ENCODE data around the gene CCBE1.

CCBE1 gene

GRCh38 chr18:59699750-59700534 is 2.7 kb upstream of the CCBE1 start:
- H3K27ac ChIP-seq (replicated peaks; ENCODE audit: low read length) = no peak overlapping the region
- no peak overlapping the region for H2BK120ac ChIP-seq (ENCODE audit: low read depth, low read length)
- H3K36me3 ChIP-seq (replicated peaks in 1 of 2; ENCODE audit: control insufficient read depth in 2 of 2, insufficient read depth in 2 of 2, low read length in 2 of 2) = no peaks in the 10 kb centered on the region
- H3K4me2 ChIP-seq (ENCODE audit: insufficient read depth, low read length, poor library complexity, severe bottlenecking) = no peak overlapping the region
- no peak overlapping the region for H3K4ac ChIP-seq (ENCODE audit: low read length)
- no peak overlapping the region for H3K14ac ChIP-seq (ENCODE audit: low read length)
- H2BK15ac ChIP-seq (ENCODE audit: low read length) = no peak overlapping the region
- no peak overlapping the region for H4K8ac ChIP-seq (ENCODE audit: low read depth, low read length)
- no peaks in the 10 kb centered on the region for H3K79me1 ChIP-seq (ENCODE audit: low read depth, low read length)
- no peak overlapping the region for H2AFZ ChIP-seq (ENCODE audit: low read length)
- no peak overlapping the region for H3K23ac ChIP-seq (ENCODE audit: low read depth, low read length, poor library complexity)
- no peak overlapping the region for H2AK5ac ChIP-seq (ENCODE audit: low read depth, low read length)
- H3K4me1 ChIP-seq (ENCODE audit: control insufficient read depth in 2 of 2, insufficient read depth in 1 of 2, low read depth in 1 of 2, low read length in 2 of 2) = peaks cover 0 to 12% of the 10 kb centered on the region in 2 donors
- no peaks in the 10 kb centered on the region for H3K9me3 ChIP-seq (replicated peaks in 1 of 2; ENCODE audit: control insufficient read depth in 2 of 2, insufficient read depth in 1 of 2, low read depth in 1 of 2, low read length in 2 of 2)
- H3K18ac ChIP-seq (ENCODE audit: low read length) = no peak overlapping the region
- H3K4me3 ChIP-seq (ENCODE audit: low read length in 2 of 2) = no peak overlapping the region
- no peak overlapping the region for H4K91ac ChIP-seq (ENCODE audit: low read depth, low read length, poor library complexity)
- no peak overlapping the region for H2BK12ac ChIP-seq (ENCODE audit: low read length)
- peaks cover 8 to 56% (median 31%) of the 10 kb centered on the region in 3 experiments for H3K27me3 ChIP-seq (ENCODE audit: control insufficient read depth in 3 of 3, insufficient read depth in 3 of 3, low read depth in 1 of 3, low read length in 3 of 3)
- H2BK5ac ChIP-seq (ENCODE audit: low read length) = no peak overlapping the region
- no CpG with 5 or more reads among the region's 8 CpGs for WGBS, 2 donors (ENCODE audit: extremely low coverage in 2 of 2, insufficient read length in 2 of 2, insufficient replicate concordance in 1 of 2)
- no peak for DNase-seq (ENCODE audit: low spot score)
- H3K9ac ChIP-seq (ENCODE audit: low read depth, low read length, poor library complexity) = no peak overlapping the region

- WGBS, 2 donors (ENCODE audit: extremely low coverage in 2 of 2, insufficient read length in 2 of 2, insufficient replicate concordance in 1 of 2) = no CpG with 5 or more reads among the region's 1 CpG
- no peak overlapping the region for H3K4me3 ChIP-seq (ENCODE audit: low read length in 2 of 2)
- no peaks in the 10 kb centered on the region for H3K79me1 ChIP-seq (ENCODE audit: low read depth, low read length)
Measured at GRCh38 chr18:59699061-59699460, 1.8 kb upstream of the CCBE1 start.

DNA sequence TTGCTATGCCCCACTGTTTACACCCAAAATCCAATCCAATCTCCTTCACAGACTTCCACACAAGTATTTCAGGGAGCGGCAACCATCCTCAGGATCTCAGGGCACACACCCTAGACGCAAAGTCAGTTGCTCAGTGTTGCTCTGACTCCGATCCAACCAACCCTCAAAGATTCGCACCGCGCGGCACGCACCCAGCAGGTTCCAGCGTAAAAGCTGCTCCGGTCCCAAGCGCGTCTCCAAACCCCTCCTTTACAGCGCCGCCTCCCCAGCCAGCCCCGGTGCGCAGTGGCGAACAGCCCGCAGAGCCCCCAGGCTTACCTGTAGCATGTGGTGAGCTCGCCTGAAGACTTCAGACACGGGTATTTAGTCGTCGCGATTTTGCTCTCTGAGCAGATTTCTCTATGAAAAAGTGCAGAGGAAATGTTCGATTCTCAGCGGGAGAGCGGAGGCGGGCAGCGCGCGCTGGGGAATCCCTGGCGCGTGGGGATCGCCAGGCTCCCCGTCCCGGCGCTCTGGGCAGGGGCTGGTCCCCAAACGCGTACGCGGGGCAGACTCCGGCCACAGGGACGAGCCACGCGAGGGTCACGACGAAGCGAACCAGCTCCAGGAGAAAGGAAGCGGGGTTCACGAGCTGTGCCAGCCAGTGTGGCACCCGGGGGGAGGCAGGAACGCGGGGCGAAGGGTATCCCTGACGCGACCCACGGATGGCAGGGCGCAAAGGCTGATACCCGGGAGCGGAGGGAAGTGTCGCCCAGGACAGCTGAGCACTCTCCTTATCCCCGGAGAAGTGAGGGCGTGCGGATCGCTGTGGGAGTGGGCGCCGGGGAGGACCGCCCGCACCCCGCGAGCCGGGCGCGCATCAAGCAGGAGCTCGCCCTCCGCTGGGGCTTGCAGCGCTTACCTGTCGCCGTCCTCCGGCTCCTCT is 650 bp downstream of the CCBE1 start:
- Histone ChIP-seq H3K9ac (ENCODE audit: low read depth, low read length, poor library complexity) (peak overlapping the region; percentile 86), H2BK12ac (ENCODE audit: low read length) (no peak overlapping the region), H3K36me3 (replicated peaks in 1 of 2; ENCODE audit: control insufficient read depth in 2 of 2, insufficient read depth in 2 of 2, low read length in 2 of 2) (no peaks in the 10 kb centered on the region), H3K4ac (ENCODE audit: low read length) (no peak overlapping the region), H2AFZ (ENCODE audit: low read length) (peak overlapping the region; percentile 86), H3K9me3 (replicated peaks in 1 of 2; ENCODE audit: control insufficient read depth in 2 of 2, insufficient read depth in 1 of 2, low read depth in 1 of 2, low read length in 2 of 2) (no peaks in the 10 kb centered on the region), H3K23ac (ENCODE audit: low read depth, low read length, poor library complexity) (no peak overlapping the region), H2AK5ac (ENCODE audit: low read depth, low read length) (no peak overlapping the region), H3K4me1 (ENCODE audit: control insufficient read depth in 2 of 2, insufficient read depth in 1 of 2, low read depth in 1 of 2, low read length in 2 of 2) (peaks cover 0 to 8% of the 10 kb centered on the region in 2 donors), H3K27ac (replicated peaks; ENCODE audit: low read length) (no peak overlapping the region), H4K8ac (ENCODE audit: low read depth, low read length) (no peak overlapping the region), H3K4me2 (ENCODE audit: insufficient read depth, low read length, poor library complexity, severe bottlenecking) (peak overlapping the region; percentile 100), H3K4me3 (ENCODE audit: low read length in 2 of 2) (peak overlapping the region in 1 of 2 donors; percentile 83), H4K91ac (ENCODE audit: low read depth, low read length, poor library complexity) (no peak overlapping the region), H3K27me3 (ENCODE audit: control insufficient read depth in 3 of 3, insufficient read depth in 3 of 3, low read depth in 1 of 3, low read length in 3 of 3) (peaks cover 8 to 64% (median 31%) of the 10 kb centered on the region in 3 experiments), H3K79me1 (ENCODE audit: low read depth, low read length) (no peaks in the 10 kb centered on the region), H2BK15ac (ENCODE audit: low read length) (no peak overlapping the region), H3K18ac (ENCODE audit: low read length) (peak overlapping the region; percentile 86), H3K14ac (ENCODE audit: low read length) (no peak overlapping the region), H2BK120ac (ENCODE audit: low read depth, low read length) (no peak overlapping the region), H2BK5ac (ENCODE audit: low read length) (no peak overlapping the region)
- no CpG with 5 or more reads among the region's 79 CpGs for WGBS, 2 donors (ENCODE audit: extremely low coverage in 2 of 2, insufficient read length in 2 of 2, insufficient replicate concordance in 1 of 2)
- no peak for DNase-seq (ENCODE audit: low spot score)

More at GRCh38 chr18:59699061-59699460, 1.8 kb upstream of the CCBE1 start:
- no peak overlapping the region for H4K91ac ChIP-seq (ENCODE audit: low read depth, low read length, poor library complexity)
- no peak overlapping the region for H3K18ac ChIP-seq (ENCODE audit: low read length)
- no peak overlapping the region for H3K4ac ChIP-seq (ENCODE audit: low read length)
- H3K27me3 ChIP-seq (ENCODE audit: control insufficient read depth in 3 of 3, insufficient read depth in 3 of 3, low read depth in 1 of 3, low read length in 3 of 3) = peaks cover 8 to 64% (median 31%) of the 10 kb centered on the region in 3 experiments
- H2BK120ac ChIP-seq (ENCODE audit: low read depth, low read length) = no peak overlapping the region
- no peaks in the 10 kb centered on the region for H3K36me3 ChIP-seq (replicated peaks in 1 of 2; ENCODE audit: control insufficient read depth in 2 of 2, insufficient read depth in 2 of 2, low read length in 2 of 2)
- H3K23ac ChIP-seq (ENCODE audit: low read depth, low read length, poor library complexity) = no peak overlapping the region
- DNase-seq (ENCODE audit: low spot score) = no peak
- H4K8ac ChIP-seq (ENCODE audit: low read depth, low read length) = no peak overlapping the region
- H3K27ac ChIP-seq (replicated peaks; ENCODE audit: low read length) = no peak overlapping the region
- H3K9ac ChIP-seq (ENCODE audit: low read depth, low read length, poor library complexity) = no peak overlapping the region
- no peaks in the 10 kb centered on the region for H3K9me3 ChIP-seq (replicated peaks in 1 of 2; ENCODE audit: control insufficient read depth in 2 of 2, insufficient read depth in 1 of 2, low read depth in 1 of 2, low read length in 2 of 2)
- H2AK5ac ChIP-seq (ENCODE audit: low read depth, low read length) = no peak overlapping the region
- H2BK12ac ChIP-seq (ENCODE audit: low read length) = no peak overlapping the region
- no peak overlapping the region for H2BK5ac ChIP-seq (ENCODE audit: low read length)
- H2BK15ac ChIP-seq (ENCODE audit: low read length) = no peak overlapping the region
- H2AFZ ChIP-seq (ENCODE audit: low read length) = no peak overlapping the region
- no peak overlapping the region for H3K14ac ChIP-seq (ENCODE audit: low read length)
- H3K4me2 ChIP-seq (ENCODE audit: insufficient read depth, low read length, poor library complexity, severe bottlenecking) = no peak overlapping the region
- peaks cover 0 to 12% of the 10 kb centered on the region in 2 donors for H3K4me1 ChIP-seq (ENCODE audit: control insufficient read depth in 2 of 2, insufficient read depth in 1 of 2, low read depth in 1 of 2, low read length in 2 of 2)

DNA sequence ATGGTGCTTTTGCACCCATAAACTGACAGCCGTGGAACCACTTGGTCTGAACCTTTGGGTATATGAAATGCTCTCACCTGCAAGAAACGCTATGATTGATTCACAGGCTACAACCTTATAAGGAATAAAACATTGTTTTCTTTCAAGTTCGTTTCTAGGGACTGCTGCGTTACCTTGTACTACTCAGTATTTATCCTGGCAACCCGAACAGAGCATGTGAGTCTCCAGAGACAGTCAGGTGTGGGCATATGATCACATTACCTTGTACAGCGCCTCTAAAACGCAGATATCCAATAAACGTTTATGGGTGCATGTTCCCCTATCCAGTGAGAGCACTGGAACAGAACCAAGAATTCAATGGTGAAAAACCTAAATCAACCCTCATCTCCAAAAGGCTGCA is 1.7 kb downstream of the CCBE1 start:
- H3K14ac ChIP-seq (ENCODE audit: low read length) = no peak overlapping the region
- peaks cover 0 to 8% of the 10 kb centered on the region in 2 donors for H3K4me1 ChIP-seq (ENCODE audit: control insufficient read depth in 2 of 2, insufficient read depth in 1 of 2, low read depth in 1 of 2, low read length in 2 of 2)
- no peak overlapping the region for H4K91ac ChIP-seq (ENCODE audit: low read depth, low read length, poor library complexity)
- peaks cover 8 to 64% (median 31%) of the 10 kb centered on the region in 3 experiments for H3K27me3 ChIP-seq (ENCODE audit: control insufficient read depth in 3 of 3, insufficient read depth in 3 of 3, low read depth in 1 of 3, low read length in 3 of 3)
- no peak overlapping the region for H2BK15ac ChIP-seq (ENCODE audit: low read length)
- no peak overlapping the region for H3K4ac ChIP-seq (ENCODE audit: low read length)
- no peaks in the 10 kb centered on the region for H3K36me3 ChIP-seq (replicated peaks in 1 of 2; ENCODE audit: control insufficient read depth in 2 of 2, insufficient read depth in 2 of 2, low read length in 2 of 2)
- H2BK12ac ChIP-seq (ENCODE audit: low read length) = no peak overlapping the region
- H2AK5ac ChIP-seq (ENCODE audit: low read depth, low read length) = no peak overlapping the region
- H2BK120ac ChIP-seq (ENCODE audit: low read depth, low read length) = no peak overlapping the region
- H3K9me3 ChIP-seq (replicated peaks in 1 of 2; ENCODE audit: control insufficient read depth in 2 of 2, insufficient read depth in 1 of 2, low read depth in 1 of 2, low read length in 2 of 2) = no peaks in the 10 kb centered on the region
- no peak overlapping the region for H3K4me2 ChIP-seq (ENCODE audit: insufficient read depth, low read length, poor library complexity, severe bottlenecking)
- H3K23ac ChIP-seq (ENCODE audit: low read depth, low read length, poor library complexity) = no peak overlapping the region
- no peak overlapping the region for H3K9ac ChIP-seq (ENCODE audit: low read depth, low read length, poor library complexity)
- no peaks in the 10 kb centered on the region for H3K79me1 ChIP-seq (ENCODE audit: low read depth, low read length)
- no peak overlapping the region for H4K8ac ChIP-seq (ENCODE audit: low read depth, low read length)
- no peak overlapping the region for H2AFZ ChIP-seq (ENCODE audit: low read length)
- no peak overlapping the region for H2BK5ac ChIP-seq (ENCODE audit: low read length)
- H3K4me3 ChIP-seq (ENCODE audit: low read length in 2 of 2) = no peak overlapping the region
- DNase-seq (ENCODE audit: low spot score) = no peak
- H3K27ac ChIP-seq (replicated peaks; ENCODE audit: low read length) = no peak overlapping the region
- no CpG with 5 or more reads among the region's 8 CpGs for WGBS, 2 donors (ENCODE audit: extremely low coverage in 2 of 2, insufficient read length in 2 of 2, insufficient replicate concordance in 1 of 2)
- no peak overlapping the region for H3K18ac ChIP-seq (ENCODE audit: low read length)
